HG02970 (cell line): ENCODE results near the gene RGMA.
"Not testable (repeated sequence)": the region's sequence is repeated elsewhere in the genome, so short reads cannot be mapped to it uniquely, and the experiment has no call there.

ENCODE experiments used
- ATAC-seq: cut with Tn5 transposase; IDR thresholded peaks from one replicate; pipeline ENCODE4 v1.9.1; 2021; ENCODE audit warnings: mild to moderate bottlenecking, moderate library complexity, moderate number of reproducible peaks; ENCODE audit not compliant: unreplicated experiment, low FRiP score

The RGMA gene

GRCh38 chr15:93068581-93069199 lies 20.3 kb downstream of the RGMA start:
- no peak for ATAC-seq

GRCh38 chr15:93067649-93068085 lies 21.3 kb downstream of the RGMA start:
- no peak for ATAC-seq

GRCh38 chr15:93066834-93067648 lies 22.0 kb downstream of the RGMA start:
- ATAC-seq = no peak

- no peak for ATAC-seq
These were observed 22.8 kb downstream of the RGMA start for GRCh38 chr15:93066224-93066681.

- no peak for ATAC-seq
These were observed 23.4 kb downstream of the RGMA start for GRCh38 chr15:93065641-93066045.

GRCh38 chr15:93063796-93064690 lies 25.0 kb downstream of the RGMA start:
- ATAC-seq = no peak

- no peak for ATAC-seq
These were observed 25.7 kb downstream of the RGMA start for GRCh38 chr15:93063262-93063671.

GRCh38 chr15:93062628-93063261 lies 26.3 kb downstream of the RGMA start:
- ATAC-seq = not testable (repeated sequence)

GRCh38 chr15:93060336-93061248 lies 28.4 kb downstream of the RGMA start:
- no peak for ATAC-seq

- ATAC-seq = no peak
These were observed 29.6 kb downstream of the RGMA start for GRCh38 chr15:93059442-93059841.

GRCh38 chr15:93058904-93059427 lies 30.0 kb downstream of the RGMA start:
- no peak for ATAC-seq

GRCh38 chr15:93058128-93058527 lies 30.9 kb downstream of the RGMA start:
- ATAC-seq = no peak

GRCh38 chr15:93057618-93058017 lies 31.4 kb downstream of the RGMA start:
- no peak for ATAC-seq

GRCh38 chr15:93056836-93057235 lies 32.2 kb downstream of the RGMA start:
- no peak for ATAC-seq

GRCh38 chr15:93055211-93055610 lies 33.8 kb downstream of the RGMA start:
- no peak for ATAC-seq

GRCh38 chr15:93052090-93052879 lies 36.7 kb downstream of the RGMA start:
- ATAC-seq = no peak

GRCh38 chr15:93051236-93052089 lies 37.5 kb downstream of the RGMA start:
- no peak for ATAC-seq
